B cell (primary cell): ENCODE measurements around the gene LIN7A.

Experiments used
- CTCF ChIP-seq: fragments of 200-600 bp; IDR thresholded peaks from one replicate; pipeline ENCODE4 v1.8.0; 2022; ENCODE audit warnings: antibody characterized with exemption, mild to moderate bottlenecking
- EZH2 ChIP-seq: IDR thresholded peaks from 2 replicates; pipeline ENCODE4 v1.6.1; 2012; ENCODE audit warnings: borderline replicate concordance, low read depth, mild to moderate bottlenecking, moderate library complexity, low read length; ENCODE audit not compliant: insufficient read depth, poor library complexity, severe bottlenecking

DNA sequence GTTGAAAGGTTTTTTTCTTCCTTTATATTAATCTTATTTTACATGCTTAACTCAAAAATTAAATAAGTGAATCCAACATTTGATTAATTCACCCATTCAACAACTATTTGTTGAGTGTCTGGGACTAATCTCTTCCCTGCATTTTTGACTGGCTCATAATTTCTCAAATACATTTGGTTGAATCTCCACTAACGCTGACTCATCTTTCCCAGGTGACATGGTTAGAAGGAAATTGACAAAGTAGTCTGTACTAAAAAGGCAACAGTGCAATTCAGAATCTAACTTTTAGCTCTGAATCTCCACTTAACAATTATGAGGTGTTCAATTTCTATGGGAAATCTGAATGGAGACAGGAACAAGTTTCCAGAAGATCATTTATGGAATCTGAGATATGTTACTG, 88.9 kb downstream of the LIN7A start:
- TF ChIP-seq CTCF (no peak), EZH2 (no peak)
